AG10803 (cell line): Measurements from ENCODE around the gene RASGEF1C.

Experiments
- DNase-seq: peaks from one replicate; pipeline ENCODE4 v3.0.0; 2010; ENCODE audit warnings: low read depth
- H3K4me3 ChIP-seq: 2 replicates; pipeline ENCODE4 v1.5.1; 2011; ENCODE audit warnings: mild to moderate bottlenecking, low read length, control low read depth
- CTCF ChIP-seq: conservative IDR thresholded peaks from 2 replicates; pipeline ENCODE4 v1.5.1; 2011; ENCODE audit warnings: mild to moderate bottlenecking, low read length, control low read depth, inconsistent platforms

Gene RASGEF1C

GRCh38 chr5:180153099-180153498 lies 55.9 kb downstream of the RASGEF1C start:
- DNase-seq, result no peak
- TF ChIP-seq CTCF, result no peak
- H3K4me3 ChIP-seq, result no peak overlapping the region

- no peak for TF ChIP-seq CTCF
- DNase-seq, result no peak
- H3K4me3 ChIP-seq, result no peak overlapping the region
Measured at GRCh38 chr5:180143656-180144364, 65.2 kb downstream of the RASGEF1C start.

GRCh38 chr5:180142824-180143610 lies 66.0 kb downstream of the RASGEF1C start:
- no peak for DNase-seq
- no peak for TF ChIP-seq CTCF
- no peak overlapping the region for H3K4me3 ChIP-seq

- H3K4me3 ChIP-seq, result no peak overlapping the region
- TF ChIP-seq CTCF, result no peak
- DNase-seq, result no peak
Measured at GRCh38 chr5:180142021-180142765, 66.8 kb downstream of the RASGEF1C start.

- no peak overlapping the region for H3K4me3 ChIP-seq
- no peak for TF ChIP-seq CTCF
- no peak for DNase-seq
Measured at GRCh38 chr5:180141068-180141660, 67.8 kb downstream of the RASGEF1C start.

- TF ChIP-seq CTCF, result no peak
- DNase-seq, result no peak
Measured at GRCh38 chr5:180140571-180140970, 68.4 kb downstream of the RASGEF1C start.

More at GRCh38 chr5:180140571-180140970, 68.4 kb downstream of the RASGEF1C start:
- no peak overlapping the region for H3K4me3 ChIP-seq
